ENCODE results near the gene OR5H1.

DNA sequence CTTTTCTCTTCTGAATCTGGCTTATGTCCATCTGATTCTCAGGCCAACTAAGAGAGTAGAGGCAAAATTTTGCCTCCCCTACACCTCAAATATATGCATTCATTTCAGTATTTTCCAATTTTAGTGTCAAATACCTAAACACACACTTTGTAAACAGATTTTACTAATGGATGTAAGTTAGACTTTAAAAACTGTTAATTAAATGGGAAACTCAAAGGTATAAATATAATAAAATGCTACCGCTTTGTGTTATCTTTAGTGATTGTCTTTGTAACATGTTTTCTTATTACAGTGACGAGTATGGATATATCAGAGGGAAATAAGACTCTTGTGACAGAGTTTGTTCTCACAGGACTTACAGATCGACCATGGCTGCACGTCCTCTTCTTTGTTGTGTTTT is 43.6 kb upstream of the OR5H1 start, which contains the start of gene OR5AC2:
- TF ChIP-seq EZH2 (IDR thresholded peaks at IDR 0.05; ENCODE audit: borderline replicate concordance) (no peak), EZH2phosphoT487 (IDR thresholded peaks at IDR 0.05; ENCODE audit: low read depth, severe bottlenecking, unreplicated experiment) (no peak)
- TF ChIP-seq, protein P1, sequence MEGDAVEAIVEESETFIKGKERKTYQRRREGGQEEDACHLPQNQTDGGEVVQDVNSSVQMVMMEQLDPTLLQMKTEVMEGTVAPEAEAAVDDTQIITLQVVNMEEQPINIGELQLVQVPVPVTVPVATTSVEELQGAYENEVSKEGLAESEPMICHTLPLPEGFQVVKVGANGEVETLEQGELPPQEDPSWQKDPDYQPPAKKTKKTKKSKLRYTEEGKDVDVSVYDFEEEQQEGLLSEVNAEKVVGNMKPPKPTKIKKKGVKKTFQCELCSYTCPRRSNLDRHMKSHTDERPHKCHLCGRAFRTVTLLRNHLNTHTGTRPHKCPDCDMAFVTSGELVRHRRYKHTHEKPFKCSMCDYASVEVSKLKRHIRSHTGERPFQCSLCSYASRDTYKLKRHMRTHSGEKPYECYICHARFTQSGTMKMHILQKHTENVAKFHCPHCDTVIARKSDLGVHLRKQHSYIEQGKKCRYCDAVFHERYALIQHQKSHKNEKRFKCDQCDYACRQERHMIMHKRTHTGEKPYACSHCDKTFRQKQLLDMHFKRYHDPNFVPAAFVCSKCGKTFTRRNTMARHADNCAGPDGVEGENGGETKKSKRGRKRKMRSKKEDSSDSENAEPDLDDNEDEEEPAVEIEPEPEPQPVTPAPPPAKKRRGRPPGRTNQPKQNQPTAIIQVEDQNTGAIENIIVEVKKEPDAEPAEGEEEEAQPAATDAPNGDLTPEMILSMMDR (IDR thresholded peaks at IDR 0.05; ENCODE audit: poor library complexity): no peak

All from hepatocyte (in vitro differentiated cells).